ENCODE data around the gene KCTD2.

The KCTD2 gene

GRCh38 chr17:75087558-75088453 is 40.8 kb downstream of the KCTD2 start, which contains the start of gene SLC16A5:
TSS of gene SLC16A5 (plus strand) at chr17:75087954. CDS start at chr17:75093637, 5,683 bp downstream.
- H3K4me3 ChIP-seq (ENCODE audit: low read length): peak within 1 kb of the TSS; percentile 45; the same call in 1 of the 2 replicates
- no peak for TF ChIP-seq ZNF274 (IDR thresholded peaks at IDR 0.05; ENCODE audit: low read depth, low read length)

GRCh38 chr17:75088465-75089417 is 41.7 kb downstream of the KCTD2 start:
- no peak for TF ChIP-seq ZNF274 (IDR thresholded peaks at IDR 0.05; ENCODE audit: low read depth, low read length)

GRCh38 chr17:75090871-75091854 is 44.1 kb downstream of the KCTD2 start:
- H3K4me3 ChIP-seq (ENCODE audit: low read length): no peak overlapping the region
- TF ChIP-seq ZNF274 (IDR thresholded peaks at IDR 0.05; ENCODE audit: low read depth, low read length): no peak

More at GRCh38 chr17:75088465-75089417, 41.7 kb downstream of the KCTD2 start:
- no peak overlapping the region; the same call in 1 of the 2 replicates for H3K4me3 ChIP-seq (ENCODE audit: low read length)

- no peak for TF ChIP-seq ZNF274 (IDR thresholded peaks at IDR 0.05; ENCODE audit: low read depth, low read length)
Observed at GRCh38 chr17:75091855-75092327, 44.9 kb downstream of the KCTD2 start.

GRCh38 chr17:75093548-75094158 is 46.6 kb downstream of the KCTD2 start:
- no peak for TF ChIP-seq ZNF274 (IDR thresholded peaks at IDR 0.05; ENCODE audit: low read depth, low read length)
- no peak overlapping the region for H3K4me3 ChIP-seq (ENCODE audit: low read length)

More at GRCh38 chr17:75091855-75092327, 44.9 kb downstream of the KCTD2 start:
- H3K4me3 ChIP-seq (ENCODE audit: low read length): no peak overlapping the region

GRCh38 chr17:75094871-75095399 is 47.9 kb downstream of the KCTD2 start:
- no peak for TF ChIP-seq ZNF274 (IDR thresholded peaks at IDR 0.05; ENCODE audit: low read depth, low read length)
- no peak overlapping the region for H3K4me3 ChIP-seq (ENCODE audit: low read length)

GRCh38 chr17:75096082-75096625 is 49.1 kb downstream of the KCTD2 start:
- no peak overlapping the region for H3K4me3 ChIP-seq (ENCODE audit: low read length)
- no peak for TF ChIP-seq ZNF274 (IDR thresholded peaks at IDR 0.05; ENCODE audit: low read depth, low read length)

- H3K4me3 ChIP-seq (ENCODE audit: low read length): no peak overlapping the region
- no peak for TF ChIP-seq ZNF274 (IDR thresholded peaks at IDR 0.05; ENCODE audit: low read depth, low read length)
Observed at GRCh38 chr17:75097865-75098264, 50.8 kb downstream of the KCTD2 start.

- no peak overlapping the region for H3K4me3 ChIP-seq (ENCODE audit: low read length)
- TF ChIP-seq ZNF274 (IDR thresholded peaks at IDR 0.05; ENCODE audit: low read depth, low read length): no peak
Observed at GRCh38 chr17:75098861-75099260, 51.8 kb downstream of the KCTD2 start.

- TF ChIP-seq ZNF274 (IDR thresholded peaks at IDR 0.05; ENCODE audit: low read depth, low read length): no peak
- no peak overlapping the region for H3K4me3 ChIP-seq (ENCODE audit: low read length)
Observed at GRCh38 chr17:75099881-75100595, 53.0 kb downstream of the KCTD2 start.

GRCh38 chr17:75102385-75102821 is 55.4 kb downstream of the KCTD2 start:
- no peak overlapping the region for H3K4me3 ChIP-seq (ENCODE audit: low read length)
- no peak for TF ChIP-seq ZNF274 (IDR thresholded peaks at IDR 0.05; ENCODE audit: low read depth, low read length)
